WTC11 (cell line): ENCODE data around the gene ZSCAN9. TPM values are rescaled to one million over a fixed set of nuclear protein-coding genes. Genes with fewer than 3 reads are reported as not detected.
A peak's percentile ranks its signal among the peaks of the same experiment; 100 is the strongest.

Experiments used
- ATAC-seq: fragments of 200-7000 bp; cut with Tn5 transposase; 2 replicates; pipeline ENCODE4 v1.10.0; 2021; ENCODE audit warnings: mild to moderate bottlenecking, moderate library complexity
- CTCF ChIA-PET: fragments of 300-600 bp; sonication (Branson Sonifier 250); formaldehyde crosslinking; loops from one replicate; lab custom pipeline; 2021; ENCODE audit warnings: antibody characterized with exemption; lab: Charles Lee
- POLR2A ChIA-PET: fragments of 350-600 bp; sonication (Branson Sonifier 250); formaldehyde crosslinking; loops from one replicate; lab custom pipeline; 2021; ENCODE audit warnings: antibody characterized with exemption; lab: Charles Lee
- DNase-seq: peaks from one replicate; pipeline ENCODE4 v3.0.0; 2021; ENCODE audit warnings: low spot score
- H3K27ac Mint-ChIP-seq: 2 replicates; pipeline ENCODE4 v1.8.0; 2021; ENCODE audit warnings: mixed read lengths
- H3K27me3 Mint-ChIP-seq: 2 replicates; pipeline ENCODE4 v1.8.0; 2021; ENCODE audit warnings: low read depth, mild to moderate bottlenecking, moderate library complexity, mixed read lengths
- H3K36me3 Mint-ChIP-seq: 2 replicates; pipeline ENCODE4 v1.8.0; 2021; ENCODE audit warnings: mixed read lengths
- H3K4me1 Mint-ChIP-seq: 2 replicates; pipeline ENCODE4 v1.8.0; 2022; ENCODE audit warnings: mixed read lengths
- H3K4me3 Mint-ChIP-seq: 2 replicates; pipeline ENCODE4 v1.8.0; 2021; ENCODE audit warnings: mild to moderate bottlenecking, moderate library complexity, mixed read lengths
- H3K9me3 Mint-ChIP-seq: 2 replicates; pipeline ENCODE4 v1.8.0; 2021; ENCODE audit warnings: mixed read lengths
- E2F1 ChIP-seq: sonication (generic); formaldehyde crosslinking; IDR thresholded peaks from 2 replicates; pipeline ENCODE4 v1.8.0; 2022; ENCODE audit warnings: mild to moderate bottlenecking, missing genetic modification reagents
- KAT7 ChIP-seq: sonication (generic); formaldehyde crosslinking; IDR thresholded peaks from 2 replicates; pipeline ENCODE4 v1.8.1; 2023; ENCODE audit warnings: missing genetic modification reagents, mild to moderate bottlenecking, borderline replicate concordance
- MAX ChIP-seq: sonication (generic); formaldehyde crosslinking; IDR thresholded peaks from 2 replicates; pipeline ENCODE4 v1.8.0; 2022; ENCODE audit warnings: mild to moderate bottlenecking, missing genetic modification reagents
- TEAD4 ChIP-seq: sonication (generic); formaldehyde crosslinking; IDR thresholded peaks from 2 replicates; pipeline ENCODE4 v1.8.0; 2022; ENCODE audit warnings: mild to moderate bottlenecking, missing genetic modification reagents
- ZNF121 ChIP-seq: sonication (generic); formaldehyde crosslinking; IDR thresholded peaks from 2 replicates; pipeline ENCODE4 v1.8.0; 2023; ENCODE audit warnings: missing genetic modification reagents
- ZNF219 ChIP-seq: sonication (generic); formaldehyde crosslinking; IDR thresholded peaks from 2 replicates; pipeline ENCODE4 v1.8.0; 2023; ENCODE audit warnings: missing genetic modification reagents, mild to moderate bottlenecking, borderline replicate concordance
- ZNF423 ChIP-seq: fragments of 250-450 bp; sonication (Bioruptor Pico); IDR thresholded peaks from 2 replicates; pipeline ENCODE4 v2.1.2; 2022; ENCODE audit warnings: mild to moderate bottlenecking, moderate library complexity
- total RNA-seq: library from RNA; stranded (reverse); gene quantifications from 3 replicates; pipeline ENCODE4 v1.2.3, GENCODE V29; 2021
- TF ChIP-seq, protein P1 (sequence below): fragments of 250-450 bp; sonication (Bioruptor Pico); IDR thresholded peaks from 2 replicates; pipeline ENCODE4 v1.9.0; 2021; ENCODE audit warnings: mild to moderate bottlenecking, borderline replicate concordance
- TF ChIP-seq, protein P2 (sequence below): sonication (generic); formaldehyde crosslinking; IDR thresholded peaks from 2 replicates; pipeline ENCODE4 v1.8.1; 2022; ENCODE audit warnings: low read depth, mild to moderate bottlenecking, moderate library complexity, missing genetic modification reagents, borderline replicate concordance
- TF ChIP-seq, protein P3 (sequence below): sonication (generic); formaldehyde crosslinking; IDR thresholded peaks from 2 replicates; pipeline ENCODE4 v1.8.1; 2022; ENCODE audit warnings: mild to moderate bottlenecking, missing genetic modification reagents, moderate library complexity, borderline replicate concordance
- TF ChIP-seq, protein P4 (sequence below): sonication (generic); formaldehyde crosslinking; conservative IDR thresholded peaks from 2 replicates; pipeline ENCODE4 v1.8.1; 2023; ENCODE audit warnings: mild to moderate bottlenecking, low read depth, missing genetic modification reagents, moderate library complexity

Gene ZSCAN9
- total RNA-seq, 1 experiment from 2014 or later = 15.1 TPM

DNA sequence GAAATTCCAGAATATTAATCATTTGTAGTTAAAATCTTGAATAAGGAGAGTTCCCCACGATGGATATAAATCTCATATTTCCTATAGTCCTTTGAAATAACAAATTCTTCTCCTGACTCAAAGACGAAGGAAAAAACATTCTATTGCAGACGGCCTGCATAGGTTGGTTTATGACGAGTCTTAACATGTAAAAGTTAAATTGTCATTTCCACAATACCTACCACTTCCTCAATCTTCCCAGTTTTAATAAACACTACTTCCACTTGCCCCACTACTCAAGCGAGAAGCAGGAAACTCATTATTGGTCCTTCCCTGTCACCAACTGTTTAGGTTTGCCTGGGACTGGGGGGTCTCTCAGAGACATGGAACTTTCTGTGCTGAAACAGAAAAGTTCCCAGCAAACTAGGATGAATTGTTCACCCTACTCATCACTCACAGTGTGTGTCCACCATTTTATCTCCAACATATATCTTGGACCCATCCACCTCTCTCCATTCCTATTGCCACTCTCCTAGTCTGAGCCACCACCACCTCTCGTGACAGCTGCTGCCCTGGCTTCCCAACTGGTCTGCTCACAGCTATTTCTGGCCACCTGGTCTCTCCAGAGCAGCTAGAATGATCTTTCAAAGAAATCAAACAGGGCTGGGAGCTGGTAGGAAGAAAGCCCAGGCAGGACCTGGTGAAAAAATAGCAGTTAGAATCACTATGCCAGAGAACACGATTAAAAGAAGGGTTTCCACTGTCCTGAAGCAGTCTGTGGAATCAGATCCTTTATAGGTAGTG lies 15.1 kb upstream of the ZSCAN9 start (continued):
- TF ChIP-seq, protein P1, sequence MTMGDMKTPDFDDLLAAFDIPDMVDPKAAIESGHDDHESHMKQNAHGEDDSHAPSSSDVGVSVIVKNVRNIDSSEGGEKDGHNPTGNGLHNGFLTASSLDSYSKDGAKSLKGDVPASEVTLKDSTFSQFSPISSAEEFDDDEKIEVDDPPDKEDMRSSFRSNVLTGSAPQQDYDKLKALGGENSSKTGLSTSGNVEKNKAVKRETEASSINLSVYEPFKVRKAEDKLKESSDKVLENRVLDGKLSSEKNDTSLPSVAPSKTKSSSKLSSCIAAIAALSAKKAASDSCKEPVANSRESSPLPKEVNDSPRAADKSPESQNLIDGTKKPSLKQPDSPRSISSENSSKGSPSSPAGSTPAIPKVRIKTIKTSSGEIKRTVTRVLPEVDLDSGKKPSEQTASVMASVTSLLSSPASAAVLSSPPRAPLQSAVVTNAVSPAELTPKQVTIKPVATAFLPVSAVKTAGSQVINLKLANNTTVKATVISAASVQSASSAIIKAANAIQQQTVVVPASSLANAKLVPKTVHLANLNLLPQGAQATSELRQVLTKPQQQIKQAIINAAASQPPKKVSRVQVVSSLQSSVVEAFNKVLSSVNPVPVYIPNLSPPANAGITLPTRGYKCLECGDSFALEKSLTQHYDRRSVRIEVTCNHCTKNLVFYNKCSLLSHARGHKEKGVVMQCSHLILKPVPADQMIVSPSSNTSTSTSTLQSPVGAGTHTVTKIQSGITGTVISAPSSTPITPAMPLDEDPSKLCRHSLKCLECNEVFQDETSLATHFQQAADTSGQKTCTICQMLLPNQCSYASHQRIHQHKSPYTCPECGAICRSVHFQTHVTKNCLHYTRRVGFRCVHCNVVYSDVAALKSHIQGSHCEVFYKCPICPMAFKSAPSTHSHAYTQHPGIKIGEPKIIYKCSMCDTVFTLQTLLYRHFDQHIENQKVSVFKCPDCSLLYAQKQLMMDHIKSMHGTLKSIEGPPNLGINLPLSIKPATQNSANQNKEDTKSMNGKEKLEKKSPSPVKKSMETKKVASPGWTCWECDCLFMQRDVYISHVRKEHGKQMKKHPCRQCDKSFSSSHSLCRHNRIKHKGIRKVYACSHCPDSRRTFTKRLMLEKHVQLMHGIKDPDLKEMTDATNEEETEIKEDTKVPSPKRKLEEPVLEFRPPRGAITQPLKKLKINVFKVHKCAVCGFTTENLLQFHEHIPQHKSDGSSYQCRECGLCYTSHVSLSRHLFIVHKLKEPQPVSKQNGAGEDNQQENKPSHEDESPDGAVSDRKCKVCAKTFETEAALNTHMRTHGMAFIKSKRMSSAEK (CRISPR knock-in tag) = no peak
- TF ChIP-seq TEAD4 (CRISPR knock-in tag) (no peak), MAX (CRISPR knock-in tag) (no peak), ZNF121 (no peak), KAT7 (CRISPR knock-in tag) (no peak)
- TF ChIP-seq, protein P2, sequence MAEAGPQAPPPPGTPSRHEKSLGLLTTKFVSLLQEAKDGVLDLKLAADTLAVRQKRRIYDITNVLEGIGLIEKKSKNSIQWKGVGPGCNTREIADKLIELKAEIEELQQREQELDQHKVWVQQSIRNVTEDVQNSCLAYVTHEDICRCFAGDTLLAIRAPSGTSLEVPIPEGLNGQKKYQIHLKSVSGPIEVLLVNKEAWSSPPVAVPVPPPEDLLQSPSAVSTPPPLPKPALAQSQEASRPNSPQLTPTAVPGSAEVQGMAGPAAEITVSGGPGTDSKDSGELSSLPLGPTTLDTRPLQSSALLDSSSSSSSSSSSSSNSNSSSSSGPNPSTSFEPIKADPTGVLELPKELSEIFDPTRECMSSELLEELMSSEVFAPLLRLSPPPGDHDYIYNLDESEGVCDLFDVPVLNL (CRISPR knock-in tag) = no peak

GRCh38 chr6:28211840-28212509 lies 13.1 kb upstream of the ZSCAN9 start:
- POLR2A ChIA-PET = no interaction called here
- peaks cover 43% of the 10 kb centered on the region for H3K4me1 Mint-ChIP-seq
- H3K36me3 Mint-ChIP-seq = no peaks in the 10 kb centered on the region
- peaks cover 98% of the 10 kb centered on the region for H3K27me3 Mint-ChIP-seq
- peak overlapping the region; percentile 88 for H3K4me3 Mint-ChIP-seq
- H3K27ac Mint-ChIP-seq = peak overlapping the region; percentile 38; the same call in 1 of the 2 replicates
- TF ChIP-seq, protein P3, sequence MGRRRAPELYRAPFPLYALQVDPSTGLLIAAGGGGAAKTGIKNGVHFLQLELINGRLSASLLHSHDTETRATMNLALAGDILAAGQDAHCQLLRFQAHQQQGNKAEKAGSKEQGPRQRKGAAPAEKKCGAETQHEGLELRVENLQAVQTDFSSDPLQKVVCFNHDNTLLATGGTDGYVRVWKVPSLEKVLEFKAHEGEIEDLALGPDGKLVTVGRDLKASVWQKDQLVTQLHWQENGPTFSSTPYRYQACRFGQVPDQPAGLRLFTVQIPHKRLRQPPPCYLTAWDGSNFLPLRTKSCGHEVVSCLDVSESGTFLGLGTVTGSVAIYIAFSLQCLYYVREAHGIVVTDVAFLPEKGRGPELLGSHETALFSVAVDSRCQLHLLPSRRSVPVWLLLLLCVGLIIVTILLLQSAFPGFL (CRISPR knock-in tag) = no peak
- TF ChIP-seq E2F1 = no peak
- TF ChIP-seq, protein P4, sequence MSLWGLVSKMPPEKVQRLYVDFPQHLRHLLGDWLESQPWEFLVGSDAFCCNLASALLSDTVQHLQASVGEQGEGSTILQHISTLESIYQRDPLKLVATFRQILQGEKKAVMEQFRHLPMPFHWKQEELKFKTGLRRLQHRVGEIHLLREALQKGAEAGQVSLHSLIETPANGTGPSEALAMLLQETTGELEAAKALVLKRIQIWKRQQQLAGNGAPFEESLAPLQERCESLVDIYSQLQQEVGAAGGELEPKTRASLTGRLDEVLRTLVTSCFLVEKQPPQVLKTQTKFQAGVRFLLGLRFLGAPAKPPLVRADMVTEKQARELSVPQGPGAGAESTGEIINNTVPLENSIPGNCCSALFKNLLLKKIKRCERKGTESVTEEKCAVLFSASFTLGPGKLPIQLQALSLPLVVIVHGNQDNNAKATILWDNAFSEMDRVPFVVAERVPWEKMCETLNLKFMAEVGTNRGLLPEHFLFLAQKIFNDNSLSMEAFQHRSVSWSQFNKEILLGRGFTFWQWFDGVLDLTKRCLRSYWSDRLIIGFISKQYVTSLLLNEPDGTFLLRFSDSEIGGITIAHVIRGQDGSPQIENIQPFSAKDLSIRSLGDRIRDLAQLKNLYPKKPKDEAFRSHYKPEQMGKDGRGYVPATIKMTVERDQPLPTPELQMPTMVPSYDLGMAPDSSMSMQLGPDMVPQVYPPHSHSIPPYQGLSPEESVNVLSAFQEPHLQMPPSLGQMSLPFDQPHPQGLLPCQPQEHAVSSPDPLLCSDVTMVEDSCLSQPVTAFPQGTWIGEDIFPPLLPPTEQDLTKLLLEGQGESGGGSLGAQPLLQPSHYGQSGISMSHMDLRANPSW (CRISPR knock-in tag) = no peak
- TF ChIP-seq ZNF423 (CRISPR knock-in tag) = 0 out of 2 replicates have a peak, but pooled peaks have one; percentile 1
- no peak for TF ChIP-seq ZNF219
- ATAC-seq (peak; percentile 12; the same call in 1 of the 2 replicates), DNase-seq (no peak)
- CTCF ChIA-PET = interaction anchor here (1.4 kb wide), 1 partner anchor 70 kb away, joined by 4 read pairs; the partner anchor contains the start of gene ZKSCAN8
- H3K9me3 Mint-ChIP-seq = no peaks in the 10 kb centered on the region
